DLD1 (cell line): ENCODE results near the gene PTRH2.
"Not testable (repeated sequence)": the region's sequence is repeated elsewhere in the genome, so short reads cannot be mapped to it uniquely, and the experiment has no call there.

Experiments used
- in situ Hi-C: cut with HindIII; loops from 2 replicates; pipeline ENCODE4 v1.10.0; 2017; ENCODE audit warnings: low sequenced_read_pairs

PTRH2 gene

GRCh38 chr17:59676716-59677115, 30.5 kb downstream of the PTRH2 start:
- in situ Hi-C loops, result no loop called here

GRCh38 chr17:59675231-59675630, 32.0 kb downstream of the PTRH2 start:
- in situ Hi-C loops, result no loop called here

GRCh38 chr17:59671386-59671785, 35.8 kb downstream of the PTRH2 start:
- in situ Hi-C loops, result no loop called here

GRCh38 chr17:59669944-59670343, 37.3 kb downstream of the PTRH2 start:
- in situ Hi-C loops, result no loop called here

- in situ Hi-C loops, result no loop called here
Observed at GRCh38 chr17:59669411-59669810, 37.8 kb downstream of the PTRH2 start.

GRCh38 chr17:59668816-59669215, 38.4 kb downstream of the PTRH2 start:
- in situ Hi-C loops, result no loop called here

GRCh38 chr17:59666235-59666634, 41.0 kb downstream of the PTRH2 start:
- in situ Hi-C loops, result no loop called here

- in situ Hi-C loops, result not testable (repeated sequence)
Observed at GRCh38 chr17:59656624-59657023, 50.6 kb downstream of the PTRH2 start.

GRCh38 chr17:59652119-59652518, 55.1 kb downstream of the PTRH2 start:
- in situ Hi-C loops, result no loop called here

GRCh38 chr17:59651346-59651745, 55.9 kb downstream of the PTRH2 start:
- in situ Hi-C loops, result no loop called here

- in situ Hi-C loops, result no loop called here
Observed at GRCh38 chr17:59650642-59651041, 56.6 kb downstream of the PTRH2 start.

GRCh38 chr17:59649886-59650285, 57.3 kb downstream of the PTRH2 start:
- in situ Hi-C loops, result no loop called here
